Body of pancreas (tissue), 4 donors: Measurements from ENCODE around the gene THBS2. TPM values are rescaled to one million over a fixed set of nuclear protein-coding genes. Genes with fewer than 3 reads are reported as not detected.

Experiments used
- ATAC-seq: fragments of 150-250 bp; one replicate; pipeline ENCODE4 v1.9.1; 2016
- DNase-seq, 4 donors: peaks; one replicate each; pipeline ENCODE4 v3.0.0-alpha.2; 2019
- H3K27ac ChIP-seq, 4 donors: fragments of 200-600 bp; sonication (generic); 1 replicate in 3 of 4; 2 replicates in 1 of 4; pipeline versions ENCODE4 v1.5.1 to v1.6.1; 2016 to 2019; ENCODE audit warnings: mild to moderate bottlenecking in 1 of 4, mixed read lengths in 1 of 4, moderate library complexity in 1 of 4
- H3K27me3 ChIP-seq, 2 donors: fragments of 200-600 bp; sonication (generic); one replicate each; pipeline ENCODE4 v1.6.0; 2016; ENCODE audit warnings: mild to moderate bottlenecking in 1 of 2
- H3K36me3 ChIP-seq, 2 donors: fragments of 200-600 bp; sonication (generic); replicated peaks in 1 of 2; 2 replicates each; pipeline ENCODE4 v1.5.1; 2016; ENCODE audit warnings: low read depth in 2 of 2; ENCODE audit not compliant: insufficient read depth in 1 of 2
- H3K4me1 ChIP-seq: fragments of 200-600 bp; sonication (generic); one replicate; pipeline ENCODE4 v1.6.0; 2016
- H3K4me3 ChIP-seq, 2 donors: fragments of 200-600 bp; sonication (generic); 1 replicate in 1 of 2; 2 replicates in 1 of 2; pipeline ENCODE4 v1.5.1; 2016 to 2019
- H3K9me3 ChIP-seq, 3 donors: fragments of 200-600 bp; sonication (generic); 1 replicate in 2 of 3; 2 replicates in 1 of 3; pipeline ENCODE4 v1.5.1; 2016
- CTCF ChIP-seq, 7 experiments: fragments of 450-650 bp in 4 of 7; fragments of 200-600 bp in 3 of 7; sonication (generic) in 3 of 7; IDR thresholded peaks; one replicate each; pipeline ENCODE4 v1.5.1; 2016 to 2019; ENCODE audit warnings: antibody characterized with exemption in 7 of 7
- POLR2A ChIP-seq, 3 donors: fragments of 450-650 bp; IDR thresholded peaks; one replicate each; pipeline ENCODE4 v1.6.1; 2016; ENCODE audit warnings: antibody characterized with exemption in 3 of 3, mild to moderate bottlenecking in 2 of 3
- WGBS, 2 donors: methylation state at CpG; one replicate each; pipeline ENCODE4 v1.1.5; 2017; 5-methylcytosine and 5-hydroxymethylcytosine counted together
- intact Hi-C: fragments of 100-400 bp; cut with DNase I; formaldehyde crosslinking; loops from one replicate; pipeline ENCODE4 v1.15.1; 2023
- total RNA-seq, 2 donors: library from RNA; depleted of rRNA; stranded (reverse); fragments of >200 nt; gene quantifications; one replicate each; pipeline ENCODE4 v1.1.0, GENCODE V29; 2016

THBS2 gene
- total RNA-seq, 2 donors from 2014 or later, result 8.9 to 9.6 TPM

GRCh38 chr6:169225887-169226286, 27.8 kb downstream of the THBS2 start:
- DNase-seq (no peak), ATAC-seq (no peak)
- Histone ChIP-seq H3K9me3 (no peaks in the 10 kb centered on the region), H3K36me3 (no peaks in the 10 kb centered on the region), H3K27ac (no peak overlapping the region), H3K4me3 (no peak overlapping the region), H3K4me1 (no peaks in the 10 kb centered on the region), H3K27me3 (no peaks in the 10 kb centered on the region)
- TF ChIP-seq CTCF (IDR thresholded peaks at IDR 0.05), result no peak
- TF ChIP-seq POLR2A (IDR thresholded peaks at IDR 0.05), result no peak
- intact Hi-C loops, result no loop called here
- 80 to 83% methylated on average over 11 of the region's 11 CpGs for WGBS, 2 donors

- no peak overlapping the region for H3K4me3 ChIP-seq
- no peaks in the 10 kb centered on the region for H3K9me3 ChIP-seq
- no peaks in the 10 kb centered on the region for H3K4me1 ChIP-seq
- H3K36me3 ChIP-seq, result no peaks in the 10 kb centered on the region
- ATAC-seq (no peak), DNase-seq (no peak)
- no peak overlapping the region for H3K27ac ChIP-seq
- no peaks in the 10 kb centered on the region for H3K27me3 ChIP-seq
- WGBS, 2 donors, result 79 to 83% methylated on average over 20 to 23 of the region's 23 CpGs
- TF ChIP-seq POLR2A (IDR thresholded peaks at IDR 0.05), result no peak
- TF ChIP-seq CTCF (IDR thresholded peaks at IDR 0.05), result no peak
- intact Hi-C loops, result no loop called here
Measured at GRCh38 chr6:169225131-169225576, 28.5 kb downstream of the THBS2 start.

GRCh38 chr6:169224716-169225115, 28.9 kb downstream of the THBS2 start:
- WGBS, 2 donors, result 66 to 72% methylated on average over 9 of the region's 9 CpGs
- Histone ChIP-seq H3K27ac (no peak overlapping the region), H3K4me3 (no peak overlapping the region), H3K27me3 (no peaks in the 10 kb centered on the region), H3K36me3 (no peaks in the 10 kb centered on the region), H3K4me1 (no peaks in the 10 kb centered on the region), H3K9me3 (no peaks in the 10 kb centered on the region)
- no peak for DNase-seq
- TF ChIP-seq POLR2A (IDR thresholded peaks at IDR 0.05), result no peak
- TF ChIP-seq CTCF (IDR thresholded peaks at IDR 0.05), result no peak
- intact Hi-C loops, result no loop called here
- no peak for ATAC-seq

- Histone ChIP-seq H3K27me3 (no peaks in the 10 kb centered on the region), H3K4me3 (no peak overlapping the region), H3K36me3 (no peaks in the 10 kb centered on the region), H3K4me1 (no peaks in the 10 kb centered on the region), H3K9me3 (no peaks in the 10 kb centered on the region), H3K27ac (no peak overlapping the region)
- TF ChIP-seq POLR2A (IDR thresholded peaks at IDR 0.05) (no peak), CTCF (IDR thresholded peaks at IDR 0.05) (no peak)
- no peak for ATAC-seq
- DNase-seq, result no peak
- WGBS, 2 donors, result 48 to 49% methylated on average over 8 to 10 of the region's 10 CpGs
- intact Hi-C loops, result no loop called here
Measured at GRCh38 chr6:169224185-169224695, 29.4 kb downstream of the THBS2 start.

- no peak for TF ChIP-seq POLR2A (IDR thresholded peaks at IDR 0.05)
- TF ChIP-seq CTCF (IDR thresholded peaks at IDR 0.05), result no peak
- no peak for DNase-seq
- 83 to 88% methylated on average over 9 of the region's 9 CpGs for WGBS, 2 donors
Measured at GRCh38 chr6:169223006-169223405, 30.6 kb downstream of the THBS2 start.

More at GRCh38 chr6:169223006-169223405, 30.6 kb downstream of the THBS2 start:
- no peak for ATAC-seq
- Histone ChIP-seq H3K36me3 (no peaks in the 10 kb centered on the region), H3K9me3 (no peaks in the 10 kb centered on the region), H3K27ac (no peak overlapping the region), H3K27me3 (no peaks in the 10 kb centered on the region), H3K4me3 (no peak overlapping the region), H3K4me1 (no peaks in the 10 kb centered on the region)
- intact Hi-C loops, result no loop called here
